Keratinocyte (primary cell): ENCODE data around the gene NFATC2. TPM values are rescaled to one million over a fixed set of nuclear protein-coding genes. Genes with fewer than 3 reads are reported as not detected.

Experiments used
- DNase-seq: peaks from one replicate; pipeline ENCODE4 v3.0.0-alpha.2; 2011; ENCODE audit warnings: low read depth, missing footprints, low spot score
- FAIRE-seq: peaks from 2 replicates; lab custom pipeline; 2011; peaks lifted over from hg19 to GRCh38; lab: Jason Lieb, UNC
- H2AFZ ChIP-seq: 2 replicates; pipeline ENCODE4 v1.6.0; 2012; ENCODE audit warnings: low read length, control low read depth, inconsistent platforms; ENCODE audit not compliant: control insufficient read depth
- H3K27ac ChIP-seq: 2 replicates; pipeline ENCODE4 v1.5.1; 2011; ENCODE audit warnings: low read length; ENCODE audit not compliant: control insufficient read depth, insufficient read depth
- H3K27me3 ChIP-seq: 3 replicates; pipeline ENCODE4 v1.6.0; 2011; ENCODE audit warnings: low read length; ENCODE audit not compliant: control insufficient read depth, insufficient read depth; ENCODE audit errors: extremely low read depth
- H3K36me3 ChIP-seq, 2 experiments: 2 replicates in 1 of 2; 3 replicates in 1 of 2; pipeline ENCODE4 v1.5.1; 2011; ENCODE audit warnings: low read length in 2 of 2, mild to moderate bottlenecking in 1 of 2; ENCODE audit not compliant: control insufficient read depth in 2 of 2, insufficient read depth in 2 of 2; ENCODE audit errors: extremely low read depth in 1 of 2
- H3K4me1 ChIP-seq: 3 replicates; pipeline ENCODE4 v1.5.1; 2011; ENCODE audit warnings: low read length; ENCODE audit not compliant: control insufficient read depth, insufficient read depth; ENCODE audit errors: extremely low read depth
- H3K4me2 ChIP-seq: 3 replicates; pipeline ENCODE4 v1.6.0; 2011; ENCODE audit warnings: low read depth, low read length; ENCODE audit not compliant: control insufficient read depth, insufficient read depth; ENCODE audit errors: extremely low read depth
- H3K4me3 ChIP-seq, 3 experiments: fragments of 200-600 bp in 1 of 3; sonication (generic) in 1 of 3; 2 replicates in 2 of 3; 3 replicates in 1 of 3; pipeline ENCODE4 v1.5.1; 2011 to 2016; ENCODE audit warnings: low read length in 3 of 3, mild to moderate bottlenecking in 3 of 3, control low read depth in 2 of 3, inconsistent platforms in 1 of 3, low read depth in 1 of 3, mixed read lengths in 1 of 3, mixed run types in 1 of 3, moderate library complexity in 1 of 3; ENCODE audit not compliant: control insufficient read depth in 2 of 3, insufficient read depth in 2 of 3; ENCODE audit errors: extremely low read depth in 1 of 3
- H3K79me2 ChIP-seq: 2 replicates; pipeline ENCODE4 v1.6.0; 2012; ENCODE audit warnings: low read length; ENCODE audit not compliant: control insufficient read depth, insufficient read depth
- H3K9ac ChIP-seq: 3 replicates; pipeline ENCODE4 v1.6.0; 2011; ENCODE audit warnings: low read length; ENCODE audit not compliant: control insufficient read depth, insufficient read depth; ENCODE audit errors: extremely low read depth
- H3K9me1 ChIP-seq: 3 replicates; pipeline ENCODE4 v1.6.0; 2011; ENCODE audit warnings: low read length; ENCODE audit not compliant: control insufficient read depth, insufficient read depth; ENCODE audit errors: extremely low read depth
- H3K9me3 ChIP-seq: 2 replicates; pipeline ENCODE4 v1.5.1; 2012; ENCODE audit warnings: low read depth, low read length; ENCODE audit not compliant: control insufficient read depth
- H4K20me1 ChIP-seq: 3 replicates; pipeline ENCODE4 v1.6.0; 2011; ENCODE audit warnings: low read length; ENCODE audit not compliant: control insufficient read depth, insufficient read depth; ENCODE audit errors: extremely low read depth
- EZH2 ChIP-seq: IDR thresholded peaks from one replicate; pipeline ENCODE4 v1.6.1; 2012; ENCODE audit warnings: inconsistent platforms, mild to moderate bottlenecking, low read length, moderate library complexity
- dilution Hi-C: fragments of 300-500 bp; cut with MboI; formaldehyde crosslinking; loops from one replicate; pipeline ENCODE4 v1.7.0; 2020; ENCODE audit warnings: low sequenced_read_pairs; ENCODE audit not compliant: extremely low pct_ligation_motif_present
- polyA plus RNA-seq, 5 experiments: library from polyadenylated mRNA; depleted of rRNA in 3 of 5; stranded (reverse) in 3 of 5; stranded (forward) in 1 of 5; unstranded in 1 of 5; fragments of >200 nt; gene quantifications; 1 replicate in 1 of 5; 2 replicates in 3 of 5; 3 replicates in 1 of 5; pipeline versions ENCODE4 v1.2.1 to v1.2.3, GENCODE V29; 2011 to 2012; ENCODE audit warnings: missing spikeins in 2 of 5, low read depth in 1 of 5, low replicate concordance in 1 of 5
- TF ChIP-seq, protein P1 (sequence below), 3 experiments: IDR thresholded peaks in 1 of 3; conservative IDR thresholded peaks in 1 of 3; optimal IDR thresholded peaks in 1 of 3; 2 replicates in 2 of 3; 3 replicates in 1 of 3; pipeline versions ENCODE3 to v1.5.1; 2011; ENCODE audit warnings: low read length in 3 of 3, mild to moderate bottlenecking in 3 of 3, moderate library complexity in 2 of 3, control low read depth in 1 of 3, inconsistent platforms in 1 of 3; ENCODE audit not compliant: insufficient read depth in 2 of 3; ENCODE audit errors: extremely low read depth in 1 of 3

The NFATC2 gene
- polyA plus RNA-seq, 1 donor (not counting 4 experiments of a cell fraction or from before 2014, with no cell fraction given) = 0.05 TPM

DNA sequence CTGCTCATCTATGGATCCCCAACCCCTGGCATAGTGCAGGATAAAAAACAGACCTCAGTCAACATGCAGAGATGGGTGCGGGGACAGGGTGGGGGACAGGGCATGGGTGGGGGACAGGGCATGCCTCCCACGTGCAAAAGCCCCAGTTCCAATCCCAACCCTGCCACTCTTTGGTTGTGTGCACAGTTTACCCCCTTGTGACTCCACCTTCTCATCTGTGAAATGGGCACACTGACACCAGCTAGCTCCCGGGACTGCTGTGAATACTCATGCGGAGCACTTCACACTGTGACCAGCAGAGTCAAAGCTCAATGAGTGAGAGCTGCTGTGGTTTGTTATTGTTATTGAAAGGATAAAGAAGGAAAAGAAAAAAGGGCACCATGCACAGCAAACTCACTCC lies 69.3 kb downstream of the NFATC2 start:
- dilution Hi-C loops = no loop called here
- H3K36me3 ChIP-seq = no peaks in the 10 kb centered on the region
- TF ChIP-seq EZH2 = no peak
- TF ChIP-seq, protein P1, sequence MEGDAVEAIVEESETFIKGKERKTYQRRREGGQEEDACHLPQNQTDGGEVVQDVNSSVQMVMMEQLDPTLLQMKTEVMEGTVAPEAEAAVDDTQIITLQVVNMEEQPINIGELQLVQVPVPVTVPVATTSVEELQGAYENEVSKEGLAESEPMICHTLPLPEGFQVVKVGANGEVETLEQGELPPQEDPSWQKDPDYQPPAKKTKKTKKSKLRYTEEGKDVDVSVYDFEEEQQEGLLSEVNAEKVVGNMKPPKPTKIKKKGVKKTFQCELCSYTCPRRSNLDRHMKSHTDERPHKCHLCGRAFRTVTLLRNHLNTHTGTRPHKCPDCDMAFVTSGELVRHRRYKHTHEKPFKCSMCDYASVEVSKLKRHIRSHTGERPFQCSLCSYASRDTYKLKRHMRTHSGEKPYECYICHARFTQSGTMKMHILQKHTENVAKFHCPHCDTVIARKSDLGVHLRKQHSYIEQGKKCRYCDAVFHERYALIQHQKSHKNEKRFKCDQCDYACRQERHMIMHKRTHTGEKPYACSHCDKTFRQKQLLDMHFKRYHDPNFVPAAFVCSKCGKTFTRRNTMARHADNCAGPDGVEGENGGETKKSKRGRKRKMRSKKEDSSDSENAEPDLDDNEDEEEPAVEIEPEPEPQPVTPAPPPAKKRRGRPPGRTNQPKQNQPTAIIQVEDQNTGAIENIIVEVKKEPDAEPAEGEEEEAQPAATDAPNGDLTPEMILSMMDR (optimal IDR thresholded peaks at IDR 0.05 in 1 of 3, IDR thresholded peaks at IDR 0.05 in 1 of 3, conservative IDR thresholded peaks at IDR 0.05 in 1 of 3; ENCODE audit: extremely low read depth in 1 of 3, insufficient read depth in 2 of 3, low read length in 3 of 3) = no peak

DNA sequence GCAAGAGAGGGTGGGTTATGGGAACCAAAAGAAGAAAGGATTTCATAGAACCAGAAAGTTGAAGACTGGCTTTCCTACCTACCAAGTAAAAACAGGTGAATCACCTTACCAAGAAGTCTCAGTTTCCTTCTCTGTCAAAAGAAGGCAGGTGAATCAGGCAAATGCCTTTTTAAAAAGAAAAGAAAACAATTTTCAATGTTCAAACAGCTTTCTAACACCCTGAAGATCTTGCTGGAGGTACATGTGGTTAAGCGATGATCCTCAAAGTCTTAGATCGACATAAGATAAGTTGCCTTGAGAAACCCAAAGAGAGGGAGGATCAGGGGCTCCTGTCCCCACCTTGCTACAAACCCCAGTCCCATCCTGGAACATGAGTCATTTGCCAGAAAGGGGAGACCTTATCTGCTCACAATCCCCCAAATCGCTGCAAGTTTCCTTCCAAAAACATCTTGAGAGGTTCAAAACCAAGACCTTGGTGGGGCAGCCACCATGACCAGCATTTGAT lies 71.6 kb downstream of the NFATC2 start:
- no peak overlapping the region for H3K9ac ChIP-seq
- no peak for FAIRE-seq
- H3K9me3 ChIP-seq = no peaks in the 10 kb centered on the region
- H3K9me1 ChIP-seq = no peaks in the 10 kb centered on the region
- DNase-seq = no peak
- no peaks in the 10 kb centered on the region for H4K20me1 ChIP-seq
- H3K4me2 ChIP-seq = no peak overlapping the region
- no peak for TF ChIP-seq EZH2
- TF ChIP-seq, protein P1 (optimal IDR thresholded peaks at IDR 0.05 in 1 of 3, IDR thresholded peaks at IDR 0.05 in 1 of 3, conservative IDR thresholded peaks at IDR 0.05 in 1 of 3; ENCODE audit: extremely low read depth in 1 of 3, insufficient read depth in 2 of 3, low read length in 3 of 3) = no peak
- no peaks in the 10 kb centered on the region for H3K36me3 ChIP-seq
- no peaks in the 10 kb centered on the region for H3K4me1 ChIP-seq
- H3K79me2 ChIP-seq = no peaks in the 10 kb centered on the region
- dilution Hi-C loops = no loop called here
- H3K4me3 ChIP-seq = no peak overlapping the region
- no peak overlapping the region for H2AFZ ChIP-seq
- H3K27me3 ChIP-seq = peaks cover 19% of the 10 kb centered on the region
- H3K27ac ChIP-seq = no peak overlapping the region

More for the DNA sequence above, 69.3 kb downstream of the NFATC2 start:
- Histone ChIP-seq H3K79me2 (no peaks in the 10 kb centered on the region), H4K20me1 (no peaks in the 10 kb centered on the region), H3K27me3 (peaks cover 20% of the 10 kb centered on the region), H3K4me2 (no peak overlapping the region), H3K9me3 (no peaks in the 10 kb centered on the region), H2AFZ (no peak overlapping the region), H3K4me3 (no peak overlapping the region), H3K9me1 (no peaks in the 10 kb centered on the region), H3K4me1 (no peaks in the 10 kb centered on the region), H3K27ac (no peak overlapping the region), H3K9ac (no peak overlapping the region)
- no peak for DNase-seq
- FAIRE-seq = no peak
